Measurements from ENCODE around the gene SECISBP2L.

- TF ChIP-seq, protein P1, sequence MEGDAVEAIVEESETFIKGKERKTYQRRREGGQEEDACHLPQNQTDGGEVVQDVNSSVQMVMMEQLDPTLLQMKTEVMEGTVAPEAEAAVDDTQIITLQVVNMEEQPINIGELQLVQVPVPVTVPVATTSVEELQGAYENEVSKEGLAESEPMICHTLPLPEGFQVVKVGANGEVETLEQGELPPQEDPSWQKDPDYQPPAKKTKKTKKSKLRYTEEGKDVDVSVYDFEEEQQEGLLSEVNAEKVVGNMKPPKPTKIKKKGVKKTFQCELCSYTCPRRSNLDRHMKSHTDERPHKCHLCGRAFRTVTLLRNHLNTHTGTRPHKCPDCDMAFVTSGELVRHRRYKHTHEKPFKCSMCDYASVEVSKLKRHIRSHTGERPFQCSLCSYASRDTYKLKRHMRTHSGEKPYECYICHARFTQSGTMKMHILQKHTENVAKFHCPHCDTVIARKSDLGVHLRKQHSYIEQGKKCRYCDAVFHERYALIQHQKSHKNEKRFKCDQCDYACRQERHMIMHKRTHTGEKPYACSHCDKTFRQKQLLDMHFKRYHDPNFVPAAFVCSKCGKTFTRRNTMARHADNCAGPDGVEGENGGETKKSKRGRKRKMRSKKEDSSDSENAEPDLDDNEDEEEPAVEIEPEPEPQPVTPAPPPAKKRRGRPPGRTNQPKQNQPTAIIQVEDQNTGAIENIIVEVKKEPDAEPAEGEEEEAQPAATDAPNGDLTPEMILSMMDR (IDR thresholded peaks at IDR 0.05; ENCODE audit: borderline replicate concordance, extremely low read depth, low read length, poor library complexity, severe bottlenecking): no peak
- TF ChIP-seq EZH2 (IDR thresholded peaks at IDR 0.05; ENCODE audit: borderline replicate concordance, low read depth, low read length, severe bottlenecking): no peak
Measured at GRCh38 chr15:49047456-49047855, 1.2 kb upstream of the SECISBP2L start.
